COLO668 (cell line): ENCODE data around the gene PLA1A.
"Not testable (repeated sequence)": the region's sequence is repeated elsewhere in the genome, so short reads cannot be mapped to it uniquely, and the experiment has no call there.

ENCODE experiments used
- DNase-seq: peaks from one replicate; lab custom pipeline; 2025; ENCODE audit not compliant: unreplicated experiment; lab: John Stamatoyannopoulos, UW

Gene PLA1A

GRCh38 chr3:119597548-119598288, at the start of gene PLA1A:
Gene PLA1A (plus strand): TSS chr3:119597885. CDS start chr3:119597914, 29 bp downstream.
- DNase-seq: no peak

GRCh38 chr3:119548341-119548740, 49.3 kb upstream of the PLA1A start:
- no peak for DNase-seq

GRCh38 chr3:119550192-119550910, 47.3 kb upstream of the PLA1A start:
- no peak for DNase-seq

GRCh38 chr3:119551598-119551997, 46.1 kb upstream of the PLA1A start:
- no peak for DNase-seq

GRCh38 chr3:119552928-119553327, 44.8 kb upstream of the PLA1A start:
- not testable (repeated sequence) for DNase-seq

- no peak for DNase-seq
Measured at GRCh38 chr3:119553823-119554415, 43.8 kb upstream of the PLA1A start.

- no peak for DNase-seq
Measured at GRCh38 chr3:119555309-119555735, 42.4 kb upstream of the PLA1A start.

- DNase-seq: no peak
Measured at GRCh38 chr3:119555929-119556328, 41.8 kb upstream of the PLA1A start.

GRCh38 chr3:119557192-119557876, 40.4 kb upstream of the PLA1A start:
- no peak for DNase-seq

- no peak for DNase-seq
Measured at GRCh38 chr3:119557877-119558269, 39.8 kb upstream of the PLA1A start.

GRCh38 chr3:119558626-119559317, 38.9 kb upstream of the PLA1A start:
- DNase-seq: no peak

- peak; percentile 3 for DNase-seq
Measured at GRCh38 chr3:119559441-119559963, 38.2 kb upstream of the PLA1A start, which contains the start of gene CD80. Gene CD80 (minus strand): TSS chr3:119559614. CDS start chr3:119557728, 1,886 bp downstream.

GRCh38 chr3:119560160-119560559, 37.5 kb upstream of the PLA1A start:
- DNase-seq: no peak

GRCh38 chr3:119562307-119562961, 35.3 kb upstream of the PLA1A start:
- DNase-seq: no peak

GRCh38 chr3:119563334-119563733, 34.4 kb upstream of the PLA1A start:
- DNase-seq: not testable (repeated sequence)

- DNase-seq: no peak
Measured at GRCh38 chr3:119569156-119569555, 28.5 kb upstream of the PLA1A start.

GRCh38 chr3:119570229-119570628, 27.5 kb upstream of the PLA1A start:
- no peak for DNase-seq

GRCh38 chr3:119571230-119571629, 26.5 kb upstream of the PLA1A start:
- no peak for DNase-seq

GRCh38 chr3:119571688-119572087, 26.0 kb upstream of the PLA1A start:
- DNase-seq: no peak

GRCh38 chr3:119575507-119575906, 22.2 kb upstream of the PLA1A start:
- DNase-seq: no peak
